ENCODE data around the gene NALCN.

The NALCN gene

GRCh38 chr13:101416181-101417042 is at the start of gene NALCN:
Gene NALCN (minus strand): TSS chr13:101416508. CDS start chr13:101399126, 17,382 bp downstream.
- DNase-seq, result no peak

- DNase-seq, result no peak
Measured at GRCh38 chr13:101465877-101466276, 49.6 kb upstream of the NALCN start.

GRCh38 chr13:101457176-101457575 is 40.9 kb upstream of the NALCN start:
- DNase-seq, result no peak

GRCh38 chr13:101455863-101456262 is 39.6 kb upstream of the NALCN start:
- no peak for DNase-seq

- no peak for DNase-seq
Measured at GRCh38 chr13:101454767-101455166, 38.5 kb upstream of the NALCN start.

GRCh38 chr13:101453784-101454201 is 37.5 kb upstream of the NALCN start:
- no peak for DNase-seq

GRCh38 chr13:101452519-101453485 is 36.5 kb upstream of the NALCN start, which contains the start of gene ITGBL1:
Gene ITGBL1 (plus strand): TSS chr13:101452675. CDS start chr13:101452834, 159 bp downstream.
- DNase-seq, result no peak

- no peak for DNase-seq
Measured at GRCh38 chr13:101451641-101452040, 35.3 kb upstream of the NALCN start.

GRCh38 chr13:101450749-101451130 is 34.4 kb upstream of the NALCN start:
- no peak for DNase-seq

GRCh38 chr13:101449790-101450748 is 33.8 kb upstream of the NALCN start:
- DNase-seq, result no peak

- no peak for DNase-seq
Measured at GRCh38 chr13:101447852-101448251, 31.5 kb upstream of the NALCN start.

- no peak for DNase-seq
Measured at GRCh38 chr13:101434486-101434885, 18.2 kb upstream of the NALCN start.

- DNase-seq, result no peak
Measured at GRCh38 chr13:101433895-101434294, 17.6 kb upstream of the NALCN start.

GRCh38 chr13:101429733-101430132 is 13.4 kb upstream of the NALCN start:
- DNase-seq, result no peak

- DNase-seq, result no peak
Measured at GRCh38 chr13:101425623-101426022, 9.3 kb upstream of the NALCN start.

GRCh38 chr13:101425156-101425471 is 8.8 kb upstream of the NALCN start:
- no peak for DNase-seq

GRCh38 chr13:101424381-101425155 is 8.3 kb upstream of the NALCN start:
- no peak for DNase-seq

GRCh38 chr13:101423872-101424271 is 7.6 kb upstream of the NALCN start:
- no peak for DNase-seq

- no peak for DNase-seq
Measured at GRCh38 chr13:101417501-101417900, 1.2 kb upstream of the NALCN start.

GRCh38 chr13:101417043-101417406 is 717 bp upstream of the NALCN start:
- DNase-seq, result no peak

- DNase-seq, result no peak
Measured at GRCh38 chr13:101415358-101416174, 742 bp downstream of the NALCN start.

Measured in activated naive CD4-positive, alpha-beta T cell treated with Interleukin-2 at 50 U/mL for 16 hours (primary cell).